K562 (cell line): ENCODE results near the gene SPATS2. TPM values are rescaled to one million over a fixed set of nuclear protein-coding genes. Genes with fewer than 3 reads are reported as not detected.

Experiments
- ATAC-seq: fragments of 200-7000 bp; cut with Tn5 transposase; 3 replicates; pipeline ENCODE4 v1.9.1; 2020; ENCODE audit warnings: moderate library complexity
- BruUV-seq: library from RNA; stranded (reverse); fragments of 400-500 nt; replicated peaks from 2 replicates; lab custom pipeline; 2021; lab: Mats Ljungman, UMichigan
- CTCF ChIA-PET: fragments of 300-600 bp; formaldehyde crosslinking; extraction: SDS; loops from one replicate; lab custom pipeline; 2021; ENCODE audit warnings: low intra/inter-chr PET ratio; lab: Yijun Ruan, JAX
- POLR2A ChIA-PET: fragments of 300-600, 350-650 bp; sonication (Branson Sonifier 250); formaldehyde crosslinking; extraction: SDS; loops from one replicate; lab custom pipeline; 2021; ENCODE audit warnings: antibody characterized with exemption, inconsistent platforms; lab: Yijun Ruan, JAX
- DNase-seq, 4 experiments: peaks; one replicate each; pipeline versions ENCODE4 v3.0.0 to v3.0.0-alpha.2; 2011 to 2018; ENCODE audit warnings: low spot score in 3 of 4, mixed read lengths in 3 of 4; ENCODE audit errors: extremely low read depth in 1 of 4
- FAIRE-seq: peaks from 2 replicates; lab custom pipeline; 2011; peaks lifted over from hg19 to GRCh38; lab: Jason Lieb, UNC
- H2AFZ ChIP-seq: 2 replicates; pipeline ENCODE4 v1.6.0; 2011; ENCODE audit warnings: low read depth, low read length, control low read depth, inconsistent platforms
- H3K27ac ChIP-seq: fragments of 200-600 bp; 3 replicates; pipeline ENCODE4 v1.8.0; 2011; ENCODE audit warnings: low read depth, mild to moderate bottlenecking, control low read depth, inconsistent platforms, low read length, moderate library complexity, mixed read lengths; ENCODE audit errors: extremely low read depth
- H3K27me3 ChIP-seq, 2 experiments: fragments of 300-600 bp in 1 of 2; 2 replicates in 1 of 2; 3 replicates in 1 of 2; pipeline versions ENCODE4 v1.6.0 to v1.8.0; 2011; ENCODE audit warnings: inconsistent platforms in 2 of 2, low read length in 2 of 2, mild to moderate bottlenecking in 1 of 2, mixed read lengths in 1 of 2, moderate library complexity in 1 of 2; ENCODE audit not compliant: control insufficient read depth in 2 of 2, insufficient read depth in 2 of 2
- H3K36me3 ChIP-seq: fragments of 300-600 bp; 3 replicates; pipeline ENCODE4 v1.8.0; 2011; ENCODE audit warnings: mild to moderate bottlenecking, low read length, inconsistent platforms; ENCODE audit not compliant: control insufficient read depth, insufficient read depth
- H3K4me1 ChIP-seq, 2 experiments: fragments of 200-600 bp in 1 of 2; replicated peaks in 1 of 2; 2 replicates in 1 of 2; 3 replicates in 1 of 2; pipeline versions ENCODE4 v1.5.1 to v1.8.0; 2011; ENCODE audit warnings: inconsistent platforms in 2 of 2, low read length in 2 of 2, mild to moderate bottlenecking in 1 of 2, mixed read lengths in 1 of 2, moderate library complexity in 1 of 2; ENCODE audit not compliant: control insufficient read depth in 2 of 2, insufficient read depth in 2 of 2
- H3K4me2 ChIP-seq: 2 replicates; pipeline ENCODE4 v1.6.1; 2011; ENCODE audit warnings: low read length, control low read depth, inconsistent platforms, mixed read lengths; ENCODE audit not compliant: insufficient read depth
- H3K4me3 ChIP-seq: fragments of 200-600 bp; sonication (generic), shearing (Covaris generic); 2 replicates; pipeline ENCODE4 v1.5.1; 2016; ENCODE audit warnings: control low read depth, inconsistent platforms
- H3K79me2 ChIP-seq: fragments of 200-600 bp; 3 replicates; pipeline ENCODE4 v1.8.0; 2011; ENCODE audit warnings: low read length, inconsistent platforms; ENCODE audit not compliant: control insufficient read depth, insufficient read depth
- H3K9ac ChIP-seq, 2 experiments: 2 replicates each; pipeline versions ENCODE4 v1.6.0 to v1.6.1; 2011; ENCODE audit warnings: low read depth in 2 of 2, low read length in 2 of 2, control low read depth in 1 of 2, inconsistent platforms in 1 of 2, mild to moderate bottlenecking in 1 of 2, mixed read lengths in 1 of 2; ENCODE audit not compliant: insufficient read depth in 1 of 2
- H3K9me1 ChIP-seq: one replicate; pipeline ENCODE4 v1.6.0; 2011; ENCODE audit warnings: inconsistent platforms, mild to moderate bottlenecking, low read length, moderate library complexity; ENCODE audit not compliant: control insufficient read depth, insufficient read depth
- H3K9me3 ChIP-seq: replicated peaks from 2 replicates; pipeline ENCODE4 v1.5.1; 2011; ENCODE audit warnings: low read depth, low read length, inconsistent platforms; ENCODE audit not compliant: control insufficient read depth, insufficient read depth
- H4K20me1 ChIP-seq: replicated peaks from 2 replicates; pipeline ENCODE4 v1.6.1; 2011; ENCODE audit warnings: low read length, inconsistent platforms, mixed read lengths; ENCODE audit not compliant: control insufficient read depth, insufficient read depth
- AFF4 ChIP-seq: sonication (generic); formaldehyde crosslinking; IDR thresholded peaks from 2 replicates; pipeline ENCODE4 v1.8.0; 2023; ENCODE audit warnings: mild to moderate bottlenecking, missing genetic modification reagents
- ZEB2 ChIP-seq: fragments of 450-650 bp; IDR thresholded peaks from 2 replicates; pipeline ENCODE4 v1.6.1; 2016
- ZNF507 ChIP-seq: conservative IDR thresholded peaks from 2 replicates; pipeline ENCODE4 v1.6.1; 2017; ENCODE audit warnings: missing genetic modification characterization, missing compliant biosample characterization
- WGBS: fragments of 100-300 bp; shearing (Covaris generic); methylation state at CpG from one replicate; pipeline ENCODE4 v1.1.6; 2016; ENCODE audit warnings: low coverage, mixed read lengths; ENCODE audit not compliant: insufficient coverage; ENCODE audit errors: missing lambda C conversion rate; 5-methylcytosine and 5-hydroxymethylcytosine counted together
- in situ Hi-C: fragments of 300-500 bp; cut with MboI; formaldehyde crosslinking; loops from 4 replicates; pipeline ENCODE4 v1.15.0; 2018; ENCODE audit warnings: inconsistent platforms, mixed read lengths
- intact Hi-C: fragments of 100-400 bp; cut with micrococcal nuclease; formaldehyde crosslinking; loops from 2 replicates; pipeline ENCODE4 v1.14.2; 2022
- polyA plus RNA-seq, 8 experiments: library from polyadenylated mRNA; depleted of rRNA in 4 of 8; stranded (reverse) in 5 of 8; unstranded in 3 of 8; fragments of >200 nt; fragmentation: Nextera tagmentation in 2 of 8; fragmentation: Illumina TruSeq in 1 of 8; extraction: Ambion mirVana in 2 of 8; extraction: Trizol in 1 of 8; gene quantifications; 2 replicates each; pipeline versions ENCODE4 v1.2.1 to v1.2.3, GENCODE V29; 2011 to 2014; ENCODE audit warnings: inconsistent platforms in 1 of 8, missing spikeins in 1 of 8
- total RNA-seq, 7 experiments: library from RNA; depleted of rRNA in 6 of 7; stranded (reverse); fragments of >200 nt in 6 of 7; fragmentation: Illumina TruSeq in 2 of 7; extraction: Trizol in 2 of 7; gene quantifications; 2 replicates each; pipeline versions ENCODE4 v1.2.1 to v1.2.3, GENCODE V29; 2011 to 2021; ENCODE audit warnings: low replicate concordance in 1 of 7

The SPATS2 gene
- total and polyA plus RNA-seq, 9 of the 15 experiments (the other 6 are each of a cell fraction or from before 2014, with no cell fraction given): 5.4 to 48.2 (median 17.5) TPM

GRCh38 chr12:49368240-49368600, 958 bp downstream of the SPATS2 start:
- no peaks in the 10 kb centered on the region for H3K9me3 ChIP-seq
- peak overlapping the region in 1 of 2 experiments; percentile 96; a peak in 3 of 4 replicates for H3K9ac ChIP-seq
- peak overlapping the region; percentile 96 for H3K27ac ChIP-seq
- peak overlapping the region; percentile 85 for H2AFZ ChIP-seq
- intact Hi-C loops: loop anchor here (5.0 kb wide), 1 partner anchor 54 kb away; no protein-coding TSS in a partner anchor
- peaks cover 12 to 25% of the 10 kb centered on the region in 2 experiments; a peak in 3 of 5 replicates for H3K4me1 ChIP-seq
- H4K20me1 ChIP-seq: no peaks in the 10 kb centered on the region
- no peaks in the 10 kb centered on the region for H3K27me3 ChIP-seq
- in situ Hi-C loops: no loop called here
- POLR2A ChIA-PET: interaction anchor here (0.7 to 3.4 kb wide), 4 partner anchors 9 to 89 kb away, joined by 3 to 17 read pairs (median 3); no protein-coding TSS in a partner anchor
- H3K79me2 ChIP-seq: peaks cover 53% of the 10 kb centered on the region
- CTCF ChIA-PET: no interaction called here
- TSS peak; percentile 61 for BruUV-seq
- no peak for DNase-seq
- peak; percentile 70 for FAIRE-seq
- H3K4me2 ChIP-seq: peak overlapping the region; percentile 99
- TF ChIP-seq ZNF507 (tag) (no peak), ZEB2 (0 out of 2 replicates have a peak, but pooled peaks have one; percentile 17), AFF4 (CRISPR knock-in tag) (0 out of 2 replicates have a peak, but pooled peaks have one; percentile 17)
- peaks cover 6% of the 10 kb centered on the region; the same call in 1 of the 3 replicates for H3K36me3 ChIP-seq
- ATAC-seq: no peak
- 1% methylated on average over 3 of the region's 3 CpGs for WGBS
- no peaks in the 10 kb centered on the region for H3K9me1 ChIP-seq
- H3K4me3 ChIP-seq: peak overlapping the region; percentile 75
